Measurements from ENCODE around the gene TMEM87B. TPM values are rescaled to one million over a fixed set of nuclear protein-coding genes. Genes with fewer than 3 reads are reported as not detected.

Gene TMEM87B
- total and polyA plus RNA-seq, 2 of the 8 experiments (the other 6 are each of a cell fraction or from before 2014, with no cell fraction given): 7.2 to 9.0 TPM

GRCh38 chr2:112162956-112163355, 107.9 kb downstream of the TMEM87B start:
- Histone ChIP-seq H3K79me1 (ENCODE audit: low read depth, low read length) (no peaks in the 10 kb centered on the region), H3K14ac (ENCODE audit: insufficient read length) (no peak overlapping the region), H2AK5ac (ENCODE audit: low read depth, low read length) (no peak overlapping the region), H2BK15ac (ENCODE audit: low read length) (no peak overlapping the region), H2BK12ac (ENCODE audit: low read depth, low read length) (no peak overlapping the region), H4K5ac (ENCODE audit: insufficient read length, low read depth, low read length) (no peak overlapping the region), H3K4me2 (ENCODE audit: insufficient read depth in 1 of 2, low read depth in 2 of 2, low read length in 2 of 2) (no peak overlapping the region), H3K4me3 (ENCODE audit: extremely low read depth in 1 of 4, insufficient read depth in 2 of 4, low read depth in 3 of 4, low read length in 4 of 4) (no peak overlapping the region), H3K18ac (ENCODE audit: extremely low read depth, low read length) (no peak overlapping the region), H3K36me3 (ENCODE audit: control insufficient read depth in 2 of 4, insufficient read depth in 4 of 4, low read length in 3 of 4) (no peaks in the 10 kb centered on the region), H2BK5ac (ENCODE audit: low read depth, low read length) (no peak overlapping the region), H3K9ac (replicated peaks in 1 of 4; ENCODE audit: extremely low read depth in 1 of 4, low read depth in 3 of 4, low read length in 3 of 4) (no peak overlapping the region), H4K20me1 (replicated peaks in 1 of 2; ENCODE audit: control insufficient read depth in 1 of 2, insufficient read depth in 2 of 2, low read length in 2 of 2) (no peaks in the 10 kb centered on the region), H3K56ac (replicated peaks; ENCODE audit: insufficient read length, low read depth, low read length) (no peak overlapping the region), H3K27me3 (replicated peaks in 1 of 4; ENCODE audit: control insufficient read depth in 3 of 4, extremely low read depth in 1 of 4, insufficient read depth in 3 of 4, low read length in 3 of 4) (no peaks in the 10 kb centered on the region), H3K23me2 (ENCODE audit: low read depth, low read length) (no peaks in the 10 kb centered on the region), H3K4me1 (replicated peaks in 1 of 4; ENCODE audit: control insufficient read depth in 3 of 4, insufficient read depth in 4 of 4, low read length in 3 of 4) (no peaks in the 10 kb centered on the region), H3K4ac (replicated peaks; ENCODE audit: insufficient read length, low read depth, low read length) (no peak overlapping the region), H2BK120ac (replicated peaks; ENCODE audit: low read depth, low read length) (no peak overlapping the region), H4K8ac (ENCODE audit: extremely low read depth, insufficient read depth, low read length) (no peak overlapping the region), H3K9me3 (ENCODE audit: insufficient read depth in 2 of 2, low read depth in 1 of 2, low read length in 1 of 2) (no peaks in the 10 kb centered on the region), H3K79me2 (ENCODE audit: control insufficient read depth in 1 of 2, insufficient read depth in 2 of 2, low read length in 2 of 2) (no peaks in the 10 kb centered on the region), H2BK20ac (ENCODE audit: low read length) (no peak overlapping the region), H3K23ac (ENCODE audit: insufficient read length) (no peak overlapping the region), H2AFZ (ENCODE audit: low read length) (no peak overlapping the region), H4K91ac (replicated peaks; ENCODE audit: insufficient read length, low read length) (no peak overlapping the region), H3K27ac (ENCODE audit: low read depth, low read length) (no peak overlapping the region)
- whole genome bisulfite sequencing, 2 experiments (ENCODE audit: extremely low coverage in 1 of 2, insufficient coverage in 1 of 2, insufficient read length in 1 of 2, insufficient replicate concordance in 2 of 2, low coverage in 1 of 2, low lambda C conversion rate in 2 of 2, missing lambda C conversion rate in 1 of 2): 87% methylated on average over 11 of the region's 11 CpGs; no CpG with 5 or more reads in 1 of the 2 experiments
- DNase-seq (ENCODE audit: low read depth in 1 of 2, low spot score in 2 of 2): no peak
- TF ChIP-seq CEBPB (IDR thresholded peaks at IDR 0.05; ENCODE audit: low read depth, low read length) (no peak), RBBP5 (IDR thresholded peaks at IDR 0.05; ENCODE audit: borderline replicate concordance, low read depth, low read length) (no peak), SUZ12 (IDR thresholded peaks at IDR 0.05; ENCODE audit: low read length) (no peak), CREB1 (IDR thresholded peaks at IDR 0.05) (no peak), TCF12 (IDR thresholded peaks at IDR 0.05; ENCODE audit: low read depth, low read length) (no peak), EZH2 (IDR thresholded peaks at IDR 0.05; ENCODE audit: low read depth, low read length, severe bottlenecking) (no peak), MAFK (IDR thresholded peaks at IDR 0.05; ENCODE audit: low read depth, low read length) (no peak)
- ChIA-PET CTCF (ENCODE audit: partially characterized antibody) (interaction anchor here (1.3 kb wide), 1 partner anchor 13 kb away, joined by 4 read pairs; no protein-coding TSS in a partner anchor), POLR2A (ENCODE audit: partially characterized antibody) (interaction anchor here (0.9 kb wide), 1 partner anchor 47 kb away, joined by 4 read pairs; no protein-coding TSS in a partner anchor)
- FAIRE-seq: no peak

Data from H1 (cell line).